H9 (cell line): Measurements from ENCODE around the gene NKX3-2. TPM values are rescaled to one million over a fixed set of nuclear protein-coding genes. Genes with fewer than 3 reads are reported as not detected.

Experiments used
- DNase-seq: peaks from one replicate; pipeline ENCODE4 v3.0.0-alpha.2; 2017
- H2AFZ ChIP-seq: one replicate; pipeline ENCODE4 v1.6.1; 2013; ENCODE audit warnings: mild to moderate bottlenecking, low read length, control low read depth, moderate library complexity
- H2AK5ac ChIP-seq: 2 replicates; pipeline ENCODE4 v1.6.1; 2013; ENCODE audit warnings: low read length, control low read depth, mixed read lengths; ENCODE audit not compliant: insufficient read length
- H2BK120ac ChIP-seq: one replicate; pipeline ENCODE4 v1.6.1; 2013; ENCODE audit warnings: low read depth, mild to moderate bottlenecking, low read length, control low read depth, inconsistent platforms; ENCODE audit not compliant: poor library complexity, severe bottlenecking
- H2BK12ac ChIP-seq: 2 replicates; pipeline ENCODE4 v1.6.1; 2013; ENCODE audit warnings: low read length, control low read depth, mixed read lengths, low read depth; ENCODE audit not compliant: insufficient read length
- H2BK15ac ChIP-seq: 2 replicates; pipeline ENCODE4 v1.6.1; 2013; ENCODE audit warnings: low read depth, low read length, control low read depth
- H2BK20ac ChIP-seq: one replicate; pipeline ENCODE4 v1.6.1; 2013; ENCODE audit warnings: low read depth, mild to moderate bottlenecking, low read length, control low read depth, inconsistent platforms; ENCODE audit not compliant: poor library complexity, severe bottlenecking
- H2BK5ac ChIP-seq: 2 replicates; pipeline ENCODE4 v1.6.1; 2013; ENCODE audit warnings: low read length, control low read depth, mixed read lengths; ENCODE audit not compliant: insufficient read length
- H3K14ac ChIP-seq: 2 replicates; pipeline ENCODE4 v1.6.1; 2013; ENCODE audit warnings: low read length, control low read depth; ENCODE audit not compliant: insufficient read depth
- H3K18ac ChIP-seq: 2 replicates; pipeline ENCODE4 v1.6.1; 2013; ENCODE audit warnings: low read depth, mild to moderate bottlenecking, mixed read lengths, low read length, control low read depth; ENCODE audit not compliant: insufficient read length
- H3K23ac ChIP-seq: 2 replicates; pipeline ENCODE4 v1.6.1; 2013; ENCODE audit warnings: low read length, control low read depth, mixed read lengths, low read depth; ENCODE audit not compliant: insufficient read length
- H3K23me2 ChIP-seq: 2 replicates; pipeline ENCODE4 v1.6.1; 2013; ENCODE audit warnings: low read depth, mild to moderate bottlenecking, mixed read lengths, low read length, control low read depth; ENCODE audit not compliant: insufficient read length, poor library complexity, severe bottlenecking
- H3K27ac ChIP-seq: 2 replicates; pipeline ENCODE4 v1.5.1; 2013; ENCODE audit warnings: low read length, control low read depth, mixed read lengths, low read depth; ENCODE audit not compliant: insufficient read length
- H3K27me3 ChIP-seq: 2 replicates; pipeline ENCODE4 v1.6.1; 2013; ENCODE audit warnings: low read length, control low read depth, inconsistent platforms; ENCODE audit not compliant: insufficient read depth
- H3K4ac ChIP-seq: 2 replicates; pipeline ENCODE4 v1.6.1; 2013; ENCODE audit warnings: low read depth, mild to moderate bottlenecking, control low read depth, inconsistent platforms, low read length, moderate library complexity
- H3K4me1 ChIP-seq: 2 replicates; pipeline ENCODE4 v1.6.1; 2013; ENCODE audit warnings: low read length, control low read depth, inconsistent platforms; ENCODE audit not compliant: insufficient read depth
- H3K4me2 ChIP-seq: 2 replicates; pipeline ENCODE4 v1.6.1; 2013; ENCODE audit warnings: low read length, control low read depth, mixed read lengths; ENCODE audit not compliant: insufficient read length, insufficient read depth
- H3K56ac ChIP-seq: 2 replicates; pipeline ENCODE4 v1.6.1; 2013; ENCODE audit warnings: low read depth, mild to moderate bottlenecking, mixed read lengths, low read length, control low read depth; ENCODE audit not compliant: insufficient read length
- H3K79me1 ChIP-seq: 2 replicates; pipeline ENCODE4 v1.6.1; 2013; ENCODE audit warnings: low read depth, mild to moderate bottlenecking, moderate library complexity, low read length, control low read depth, inconsistent platforms; ENCODE audit not compliant: insufficient read depth, poor library complexity, severe bottlenecking
- H3K79me2 ChIP-seq: 2 replicates; pipeline ENCODE4 v1.6.1; 2013; ENCODE audit warnings: low read length, control low read depth, inconsistent platforms; ENCODE audit not compliant: insufficient read depth
- H3K9ac ChIP-seq: 2 replicates; pipeline ENCODE4 v1.6.1; 2013; ENCODE audit warnings: low read length, control low read depth, mixed read lengths; ENCODE audit not compliant: insufficient read length; ENCODE audit errors: extremely low read depth
- H3K9me3 ChIP-seq: one replicate; pipeline ENCODE4 v1.6.1; 2013; ENCODE audit warnings: low read depth, low read length, inconsistent platforms; ENCODE audit not compliant: control insufficient read depth
- H3T11ph ChIP-seq: one replicate; pipeline ENCODE4 v1.6.1; 2013; ENCODE audit warnings: mild to moderate bottlenecking, low read length, control low read depth, inconsistent platforms
- H4K20me1 ChIP-seq: one replicate; pipeline ENCODE4 v1.6.1; 2013; ENCODE audit not compliant: control insufficient read depth, insufficient read length, insufficient read depth
- H4K5ac ChIP-seq: 2 replicates; pipeline ENCODE4 v1.6.1; 2013; ENCODE audit warnings: low read depth, mild to moderate bottlenecking, mixed read lengths, low read length, control low read depth; ENCODE audit not compliant: insufficient read length
- H4K8ac ChIP-seq: replicated peaks from 2 replicates; pipeline ENCODE4 v1.6.1; 2013; ENCODE audit warnings: low read length, control low read depth, mixed read lengths, low read depth; ENCODE audit not compliant: insufficient read length
- H4K91ac ChIP-seq: 2 replicates; pipeline ENCODE4 v1.6.1; 2013; ENCODE audit warnings: low read depth, mild to moderate bottlenecking, moderate library complexity, mixed read lengths, low read length, control low read depth; ENCODE audit not compliant: insufficient read length
- H3K27ac Mint-ChIP-seq, 3 experiments: 2 replicates in 2 of 3; 3 replicates in 1 of 3; pipeline ENCODE4 v1.8.0; 2020 to 2021; ENCODE audit warnings: mixed read lengths in 3 of 3, mild to moderate bottlenecking in 1 of 3, moderate library complexity in 1 of 3
- H3K27me3 Mint-ChIP-seq: 2 replicates; pipeline ENCODE4 v1.8.0; 2021; ENCODE audit warnings: low read depth, mild to moderate bottlenecking, moderate library complexity, mixed read lengths
- H3K36me3 Mint-ChIP-seq, 3 experiments: 2 replicates in 2 of 3; 3 replicates in 1 of 3; pipeline ENCODE4 v1.8.0; 2020 to 2021; ENCODE audit warnings: low read depth in 3 of 3, mixed read lengths in 3 of 3; ENCODE audit not compliant: insufficient read depth in 1 of 3
- H3K4me1 Mint-ChIP-seq, 2 experiments: 2 replicates each; pipeline ENCODE4 v1.8.0; 2020; ENCODE audit warnings: mixed read lengths in 2 of 2
- H3K4me3 Mint-ChIP-seq, 2 experiments: 2 replicates in 1 of 2; 3 replicates in 1 of 2; pipeline ENCODE4 v1.8.0; 2020 to 2021; ENCODE audit warnings: mild to moderate bottlenecking in 2 of 2, mixed read lengths in 2 of 2, moderate library complexity in 1 of 2
- H3K9me3 Mint-ChIP-seq, 2 experiments: 2 replicates in 1 of 2; 3 replicates in 1 of 2; pipeline ENCODE4 v1.8.0; 2020; ENCODE audit warnings: mild to moderate bottlenecking in 2 of 2, mixed read lengths in 2 of 2, moderate library complexity in 1 of 2
- CTCF ChIP-seq: fragments of 200-600 bp; sonication (generic); conservative IDR thresholded peaks from 3 replicates; pipeline ENCODE4 v1.8.0; 2021; ENCODE audit warnings: antibody characterized with exemption, mild to moderate bottlenecking
- WGBS: extraction: QIAGEN DNeasy Blood & Tissue Kit; methylation state at CpG from one replicate; pipeline ENCODE4 v1.1.7; 2013; ENCODE audit warnings: missing lambda C conversion rate, low lambda C conversion rate, mixed read lengths; ENCODE audit not compliant: insufficient read length; ENCODE audit errors: extremely low coverage; 5-methylcytosine and 5-hydroxymethylcytosine counted together
- total RNA-seq: library from RNA; stranded (reverse); gene quantifications from 2 replicates; pipeline ENCODE4 v1.2.1, GENCODE V29; 2021

Gene NKX3-2
- total RNA-seq, 1 experiment from 2014 or later, result 1.9 TPM

- no peak overlapping the region for H3K18ac ChIP-seq
- no peaks in the 10 kb centered on the region for H4K20me1 ChIP-seq
- no peak overlapping the region for H2BK12ac ChIP-seq
- H3K79me2 ChIP-seq, result no peaks in the 10 kb centered on the region
- no CpG with 5 or more reads among the region's 4 CpGs for WGBS
- no peak for DNase-seq
- no peak overlapping the region for H3K23ac ChIP-seq
- H3K27me3 ChIP-seq, result peaks cover 94% of the 10 kb centered on the region
- H2BK120ac ChIP-seq, result no peak overlapping the region
- H3T11ph ChIP-seq, result no peak overlapping the region
- H3K27ac ChIP-seq, result no peak overlapping the region
- TF ChIP-seq CTCF, result no peak
- H3K23me2 ChIP-seq, result peaks cover 7% of the 10 kb centered on the region
- H3K79me1 ChIP-seq, result no peaks in the 10 kb centered on the region
- Mint-ChIP-seq H3K27ac (no peak overlapping the region), H3K9me3 (peaks cover 10 to 15% of the 10 kb centered on the region in 2 experiments), H3K4me1 (peaks cover 26 to 36% of the 10 kb centered on the region in 2 experiments), H3K27me3 (peaks cover 98% of the 10 kb centered on the region), H3K4me3 (no peak overlapping the region), H3K36me3 (peaks cover 11 to 13% (median 12%) of the 10 kb centered on the region in 3 experiments)
- H3K9me3 ChIP-seq, result peaks cover 8% of the 10 kb centered on the region
- H2BK15ac ChIP-seq, result no peak overlapping the region
- H3K9ac ChIP-seq, result no peak overlapping the region
- H2BK5ac ChIP-seq, result no peak overlapping the region
- H2BK20ac ChIP-seq, result no peak overlapping the region
- H3K4ac ChIP-seq, result no peak overlapping the region
- no peak overlapping the region for H2AK5ac ChIP-seq
- no peak overlapping the region for H3K56ac ChIP-seq
- no peak overlapping the region for H4K8ac ChIP-seq
- H4K5ac ChIP-seq, result no peak overlapping the region
- no peak overlapping the region for H2AFZ ChIP-seq
- H3K4me2 ChIP-seq, result no peak overlapping the region
- H3K4me1 ChIP-seq, result no peaks in the 10 kb centered on the region; the same call in 1 of the 2 replicates
- H4K91ac ChIP-seq, result no peak overlapping the region
- H3K14ac ChIP-seq, result no peak overlapping the region
These were observed 18.6 kb downstream of the NKX3-2 start for GRCh38 chr4:13525606-13526281.
